Upper lobe of left lung (tissue), 6 donors: Measurements from ENCODE around the gene GPATCH4. TPM values are rescaled to one million over a fixed set of nuclear protein-coding genes. Genes with fewer than 3 reads are reported as not detected.
A peak's percentile ranks its signal among the peaks of the same experiment; 100 is the strongest.

Experiments used
- ATAC-seq, 2 donors: fragments of 200-7000 bp; cut with Tn5 transposase; one replicate each; pipeline ENCODE4 v1.9.1; 2022; ENCODE audit warnings: mild to moderate bottlenecking in 2 of 2, moderate library complexity in 2 of 2; ENCODE audit not compliant: low FRiP score in 2 of 2
- DNase-seq, 2 donors: peaks; one replicate each; pipeline ENCODE4 v3.0.0-alpha.2; 2019 to 2020
- H3K27ac ChIP-seq, 4 donors: fragments of 200-600 bp; sonication (generic); one replicate each; pipeline ENCODE4 v1.5.1; 2016 to 2019
- H3K27me3 ChIP-seq, 4 donors: fragments of 200-600 bp; sonication (generic); one replicate each; pipeline ENCODE4 v1.5.1; 2017 to 2019
- H3K36me3 ChIP-seq, 4 donors: fragments of 200-600 bp; sonication (generic); one replicate each; pipeline ENCODE4 v1.5.1; 2016 to 2019
- H3K4me1 ChIP-seq, 4 donors: fragments of 200-600 bp; sonication (generic); one replicate each; pipeline ENCODE4 v1.5.1; 2018 to 2019
- H3K4me3 ChIP-seq, 4 donors: fragments of 200-600 bp; sonication (generic); one replicate each; pipeline ENCODE4 v1.5.1; 2017 to 2019; ENCODE audit warnings: mild to moderate bottlenecking in 2 of 4, moderate library complexity in 1 of 4
- H3K9me3 ChIP-seq, 4 donors: fragments of 200-600 bp; sonication (generic); one replicate each; pipeline ENCODE4 v1.5.1; 2018 to 2019
- EP300 ChIP-seq, 4 donors: sonication (generic); formaldehyde crosslinking; IDR thresholded peaks; one replicate each; pipeline ENCODE4 v1.5.1; 2017; ENCODE audit warnings: antibody characterized with exemption in 4 of 4, control low read depth in 2 of 4
- POLR2A ChIP-seq, 4 donors: fragments of 450-650 bp; IDR thresholded peaks; one replicate each; pipeline ENCODE4 v1.5.1; 2016 to 2017; ENCODE audit warnings: antibody characterized with exemption in 4 of 4, mild to moderate bottlenecking in 2 of 4
- POLR2AphosphoS5 ChIP-seq, 2 donors: sonication (generic); formaldehyde crosslinking; IDR thresholded peaks; one replicate each; pipeline ENCODE4 v1.5.1; 2017; ENCODE audit warnings: antibody characterized with exemption in 2 of 2
- WGBS, 2 donors: methylation state at CpG; one replicate each; pipeline ENCODE4 v1.1.5; 2017 to 2018; 5-methylcytosine and 5-hydroxymethylcytosine counted together
- total RNA-seq, 6 donors: library from RNA; depleted of rRNA in 4 of 6; stranded (reverse); fragments of >200 nt in 4 of 6; gene quantifications; one replicate each; pipeline versions ENCODE4 v1.1.0 to v1.2.1, GENCODE V29; 2016 to 2021
- TF ChIP-seq, protein P1 (sequence below), 6 experiments: fragments of 450-650 bp in 4 of 6; fragments of 200-600 bp in 2 of 6; sonication (generic) in 2 of 6; IDR thresholded peaks; one replicate each; pipeline ENCODE4 v1.5.1; 2016 to 2019; ENCODE audit warnings: antibody characterized with exemption in 6 of 6
- donor health status: DM: no; HTN: no; CAD: no; lungs with moderate emphysema.
- donor health status: DM: no; HTN: yes; CAD: no; lungs with severe emphysema.

GPATCH4 gene
- total RNA-seq, 6 donors from 2014 or later = 5.7 to 26.2 (median 19.4) TPM

DNA sequence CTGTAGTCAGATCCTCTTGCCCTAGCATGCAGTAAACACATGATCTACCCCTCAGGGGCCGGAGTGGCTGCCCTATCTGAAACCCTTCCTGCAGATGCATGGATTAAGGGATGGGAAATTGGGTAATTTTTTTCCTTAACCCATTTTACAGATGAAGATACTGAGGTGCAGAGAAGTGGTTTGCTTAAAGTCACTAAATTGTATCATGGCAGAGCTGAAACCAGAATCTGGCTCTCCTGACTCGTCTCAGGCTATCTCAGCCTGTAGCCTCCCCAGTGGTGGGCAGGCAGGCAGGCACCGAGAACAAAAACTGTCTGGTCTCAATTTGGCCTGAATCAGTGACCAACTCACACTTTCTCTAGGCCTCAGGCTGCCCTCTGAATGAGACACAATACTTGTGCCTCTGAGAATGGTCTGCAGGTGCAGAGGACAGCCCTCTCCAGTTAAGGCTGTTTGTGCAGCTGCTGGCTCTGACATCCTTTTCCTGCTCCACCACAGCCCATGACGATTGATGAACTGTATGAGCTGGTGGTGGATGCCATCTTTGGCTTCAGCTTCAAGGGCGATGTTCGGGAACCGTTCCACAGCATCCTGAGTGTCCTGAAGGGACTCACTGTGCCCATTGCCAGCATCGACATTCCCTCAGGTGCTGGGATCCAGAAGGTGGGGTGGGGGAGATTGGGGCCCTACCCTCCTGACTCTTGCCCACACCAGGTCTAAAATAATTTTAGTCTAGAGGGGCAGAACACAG, 8.2 kb downstream of the GPATCH4 start:
- DNase-seq = no peak
- Histone ChIP-seq H3K36me3 (peaks cover 0 to 45% (median 22%) of the 10 kb centered on the region in 4 donors), H3K27ac (no peak overlapping the region), H3K9me3 (no peaks in the 10 kb centered on the region), H3K27me3 (no peaks in the 10 kb centered on the region), H3K4me1 (peaks cover 7 to 18% (median 12%) of the 10 kb centered on the region in 4 donors), H3K4me3 (no peak overlapping the region)
- WGBS, 2 donors = 74 to 84% methylated on average over 8 of the region's 8 CpGs
- TF ChIP-seq, protein P1, sequence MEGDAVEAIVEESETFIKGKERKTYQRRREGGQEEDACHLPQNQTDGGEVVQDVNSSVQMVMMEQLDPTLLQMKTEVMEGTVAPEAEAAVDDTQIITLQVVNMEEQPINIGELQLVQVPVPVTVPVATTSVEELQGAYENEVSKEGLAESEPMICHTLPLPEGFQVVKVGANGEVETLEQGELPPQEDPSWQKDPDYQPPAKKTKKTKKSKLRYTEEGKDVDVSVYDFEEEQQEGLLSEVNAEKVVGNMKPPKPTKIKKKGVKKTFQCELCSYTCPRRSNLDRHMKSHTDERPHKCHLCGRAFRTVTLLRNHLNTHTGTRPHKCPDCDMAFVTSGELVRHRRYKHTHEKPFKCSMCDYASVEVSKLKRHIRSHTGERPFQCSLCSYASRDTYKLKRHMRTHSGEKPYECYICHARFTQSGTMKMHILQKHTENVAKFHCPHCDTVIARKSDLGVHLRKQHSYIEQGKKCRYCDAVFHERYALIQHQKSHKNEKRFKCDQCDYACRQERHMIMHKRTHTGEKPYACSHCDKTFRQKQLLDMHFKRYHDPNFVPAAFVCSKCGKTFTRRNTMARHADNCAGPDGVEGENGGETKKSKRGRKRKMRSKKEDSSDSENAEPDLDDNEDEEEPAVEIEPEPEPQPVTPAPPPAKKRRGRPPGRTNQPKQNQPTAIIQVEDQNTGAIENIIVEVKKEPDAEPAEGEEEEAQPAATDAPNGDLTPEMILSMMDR (IDR thresholded peaks at IDR 0.05) = no peak
- TF ChIP-seq EP300 (IDR thresholded peaks at IDR 0.05) (no peak), POLR2A (IDR thresholded peaks at IDR 0.05) (no peak), POLR2AphosphoS5 (IDR thresholded peaks at IDR 0.05) (no peak)
- no peak for ATAC-seq

DNA sequence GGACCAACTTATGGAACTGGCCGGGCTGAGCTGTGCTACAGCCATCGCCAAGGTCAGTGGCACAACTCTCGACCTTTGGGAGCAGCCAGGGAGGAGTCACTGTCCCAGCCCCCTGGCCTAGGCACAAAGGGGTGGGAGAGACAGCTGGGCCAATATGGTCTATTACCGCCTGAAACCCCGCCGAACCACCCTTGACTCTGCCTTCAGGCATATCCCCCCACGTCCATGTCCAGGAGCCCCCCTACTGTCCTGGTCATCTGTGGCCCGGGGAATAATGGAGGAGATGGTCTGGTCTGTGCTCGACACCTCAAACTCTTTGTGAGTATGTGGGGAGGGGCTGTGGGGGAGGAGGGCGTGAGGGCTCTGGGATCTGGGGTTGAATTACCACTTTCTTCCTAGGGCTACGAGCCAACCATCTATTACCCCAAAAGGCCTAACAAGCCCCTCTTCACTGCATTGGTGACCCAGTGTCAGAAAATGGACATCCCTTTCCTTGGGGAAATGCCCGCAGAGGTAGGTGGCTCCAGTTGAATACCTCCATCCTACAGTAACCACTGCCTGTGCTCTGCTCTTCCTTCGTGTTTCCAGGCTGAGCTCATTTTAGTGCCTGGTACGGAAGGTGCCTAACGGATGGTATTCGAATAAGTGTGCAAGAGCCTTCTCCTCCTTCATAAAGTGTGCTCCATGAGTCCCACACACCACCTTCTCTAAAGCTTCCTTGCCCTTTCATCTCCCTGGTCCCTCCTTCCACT, 8.9 kb downstream of the GPATCH4 start:
- peak in 1 of 2 donors; percentile 24 for ATAC-seq
- Histone ChIP-seq H3K27me3 (no peaks in the 10 kb centered on the region), H3K27ac (peak overlapping the region; percentile 71 to 89 (median 86)), H3K36me3 (peaks cover 0 to 37% (median 17%) of the 10 kb centered on the region in 4 donors), H3K4me1 (peaks cover 7 to 18% (median 12%) of the 10 kb centered on the region in 4 donors), H3K4me3 (peak overlapping the region; percentile 55 to 89 (median 76)), H3K9me3 (no peaks in the 10 kb centered on the region)
- DNase-seq = no peak
- no peak for TF ChIP-seq POLR2AphosphoS5 (IDR thresholded peaks at IDR 0.05)
- TF ChIP-seq EP300 (IDR thresholded peaks at IDR 0.05) = no peak
- TF ChIP-seq POLR2A (IDR thresholded peaks at IDR 0.05) = no peak
- TF ChIP-seq, protein P1 (IDR thresholded peaks at IDR 0.05) = no peak
- WGBS, 2 donors = 62 to 66% methylated on average over 11 to 13 of the region's 16 CpGs

DNA sequence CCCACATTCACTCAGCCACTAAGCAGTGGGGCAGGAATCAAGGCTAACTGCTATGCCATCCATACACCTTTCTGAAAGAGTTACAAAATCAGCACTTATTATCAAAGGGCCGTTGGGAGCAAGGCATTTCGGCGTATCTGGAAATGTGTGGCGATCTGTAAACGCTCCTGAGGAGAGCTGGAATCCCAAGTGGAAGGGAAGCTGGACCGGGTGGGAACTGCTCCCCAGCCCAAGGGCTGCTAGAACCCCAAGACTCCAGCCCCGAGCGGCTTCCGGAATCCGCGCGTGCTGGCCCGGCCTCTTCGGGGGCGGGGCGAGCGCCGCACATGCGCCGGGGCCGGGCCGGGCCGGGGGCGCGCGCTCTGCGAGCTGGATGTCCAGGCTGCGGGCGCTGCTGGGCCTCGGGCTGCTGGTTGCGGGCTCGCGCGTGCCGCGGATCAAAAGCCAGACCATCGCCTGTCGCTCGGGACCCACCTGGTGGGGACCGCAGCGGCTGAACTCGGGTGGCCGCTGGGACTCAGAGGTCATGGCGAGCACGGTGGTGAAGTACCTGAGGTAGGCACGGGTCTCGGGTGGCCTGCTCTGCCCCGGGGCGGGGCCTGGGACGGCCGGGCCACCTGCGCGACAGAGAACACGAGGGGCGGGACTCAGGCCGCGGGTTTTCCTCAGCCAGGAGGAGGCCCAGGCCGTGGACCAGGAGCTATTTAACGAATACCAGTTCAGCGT, 9.7 kb downstream of the GPATCH4 start, which contains the start of gene NAXE:
TSS of gene NAXE (plus strand) at position 345 of the 726 bp plus-strand sequence. CDS start at position 374, 29 bp downstream.
- no peaks in the 10 kb centered on the region for H3K9me3 ChIP-seq
- peak within 1 kb of the TSS; percentile 71 to 89 (median 86) for H3K27ac ChIP-seq
- peak within 1 kb of the TSS; percentile 55 to 89 (median 76) for H3K4me3 ChIP-seq
- DNase-seq (peak; percentile 82 to 94), ATAC-seq (peak; percentile 91 to 99)
- peaks cover 0 to 32% (median 16%) of the 10 kb centered on the region in 4 donors for H3K36me3 ChIP-seq
- peak; percentile 27 to 67 for TF ChIP-seq POLR2AphosphoS5 (IDR thresholded peaks at IDR 0.05)
- no peak for TF ChIP-seq EP300 (IDR thresholded peaks at IDR 0.05)
- TF ChIP-seq POLR2A (IDR thresholded peaks at IDR 0.05) = peak in 3 of 4 donors; percentile 54 to 79 (median 67)
- TF ChIP-seq, protein P1 (IDR thresholded peaks at IDR 0.05) = peak in 3 of 6 experiments; percentile 6 to 15 (median 12)
- H3K4me1 ChIP-seq = peaks cover 7 to 18% (median 12%) of the 10 kb centered on the region in 4 donors
- H3K27me3 ChIP-seq = no peaks in the 10 kb centered on the region
- 0% methylated on average over 2 to 27 of the region's 60 CpGs for WGBS, 2 donors

DNA sequence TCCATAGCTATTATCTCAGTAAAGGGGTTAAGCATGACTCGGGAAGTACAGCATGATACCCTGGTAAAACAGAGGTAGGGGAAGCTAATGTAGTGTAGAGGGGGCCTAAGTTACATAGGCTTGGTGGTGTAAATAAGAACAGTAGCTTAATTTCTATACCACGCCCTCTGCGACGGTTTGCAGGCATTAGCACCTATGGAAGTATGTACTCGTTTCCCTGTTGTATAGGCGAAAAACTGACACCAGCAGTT, 10.2 kb downstream of the GPATCH4 start:
- WGBS, 2 donors = 22 to 27% methylated on average over 6 of the region's 6 CpGs
- Histone ChIP-seq H3K36me3 (peaks cover 0 to 27% (median 11%) of the 10 kb centered on the region in 4 donors), H3K27me3 (no peaks in the 10 kb centered on the region), H3K4me3 (peak overlapping the region in 3 of 4 donors; percentile 68 to 89 (median 84)), H3K4me1 (peaks cover 7 to 18% (median 12%) of the 10 kb centered on the region in 4 donors), H3K27ac (peak overlapping the region; percentile 71 to 89 (median 86)), H3K9me3 (no peaks in the 10 kb centered on the region)
- DNase-seq = no peak
- no peak for TF ChIP-seq POLR2AphosphoS5 (IDR thresholded peaks at IDR 0.05)
- no peak for TF ChIP-seq EP300 (IDR thresholded peaks at IDR 0.05)
- TF ChIP-seq, protein P1 (IDR thresholded peaks at IDR 0.05) = no peak
- TF ChIP-seq POLR2A (IDR thresholded peaks at IDR 0.05) = no peak
- ATAC-seq = no peak
